Measurements from ENCODE around the gene ABCC8. TPM values are rescaled to one million over a fixed set of nuclear protein-coding genes. Genes with fewer than 3 reads are reported as not detected.

Gene ABCC8
- total and polyA plus RNA-seq, 2 experiments from 2014 or later: 2.2 TPM; not detected in 1

DNA sequence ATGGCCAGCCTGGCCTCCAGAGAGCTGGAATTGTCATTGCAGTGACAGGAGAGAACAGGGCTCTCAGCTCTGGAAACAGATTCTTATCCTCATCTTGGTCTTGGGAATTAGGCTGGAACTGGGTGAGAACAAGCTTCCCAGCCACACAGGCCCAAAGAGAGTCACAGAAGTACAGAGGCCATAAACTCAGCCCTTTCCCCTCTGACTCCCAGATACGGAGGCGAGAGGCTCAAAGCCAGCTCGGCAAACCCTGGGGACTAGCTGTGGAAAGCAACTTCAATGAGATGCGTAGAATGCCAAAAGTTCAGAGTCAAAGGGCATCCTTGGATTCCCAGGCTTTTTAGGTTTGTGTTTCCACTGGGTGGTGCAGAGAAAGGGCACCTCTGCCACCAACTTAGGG, 14.3 kb upstream of the ABCC8 start:
- DNase-seq (ENCODE audit: low spot score): no peak
- Histone ChIP-seq H3K4me3 (no peak overlapping the region), H3K4me1 (ENCODE audit: insufficient read depth) (peaks cover 6% of the 10 kb centered on the region), H3K79me2 (no peaks in the 10 kb centered on the region), H3K9me2 (replicated peaks; ENCODE audit: insufficient read depth) (no peaks in the 10 kb centered on the region), H3K9me3 (ENCODE audit: low read depth) (no peaks in the 10 kb centered on the region), H4K20me1 (ENCODE audit: insufficient read depth, poor library complexity, severe bottlenecking) (no peaks in the 10 kb centered on the region), H3K27ac (no peak overlapping the region), H3K27me3 (no peaks in the 10 kb centered on the region), H3K4me2 (no peak overlapping the region), H2AFZ (no peak overlapping the region), H3K36me3 (replicated peaks; ENCODE audit: insufficient read depth, low read depth) (no peaks in the 10 kb centered on the region)
- 87% methylated on average over 4 of the region's 4 CpGs for WGBS (ENCODE audit: low lambda C conversion rate, missing lambda C conversion rate)
- TF ChIP-seq, protein P1, sequence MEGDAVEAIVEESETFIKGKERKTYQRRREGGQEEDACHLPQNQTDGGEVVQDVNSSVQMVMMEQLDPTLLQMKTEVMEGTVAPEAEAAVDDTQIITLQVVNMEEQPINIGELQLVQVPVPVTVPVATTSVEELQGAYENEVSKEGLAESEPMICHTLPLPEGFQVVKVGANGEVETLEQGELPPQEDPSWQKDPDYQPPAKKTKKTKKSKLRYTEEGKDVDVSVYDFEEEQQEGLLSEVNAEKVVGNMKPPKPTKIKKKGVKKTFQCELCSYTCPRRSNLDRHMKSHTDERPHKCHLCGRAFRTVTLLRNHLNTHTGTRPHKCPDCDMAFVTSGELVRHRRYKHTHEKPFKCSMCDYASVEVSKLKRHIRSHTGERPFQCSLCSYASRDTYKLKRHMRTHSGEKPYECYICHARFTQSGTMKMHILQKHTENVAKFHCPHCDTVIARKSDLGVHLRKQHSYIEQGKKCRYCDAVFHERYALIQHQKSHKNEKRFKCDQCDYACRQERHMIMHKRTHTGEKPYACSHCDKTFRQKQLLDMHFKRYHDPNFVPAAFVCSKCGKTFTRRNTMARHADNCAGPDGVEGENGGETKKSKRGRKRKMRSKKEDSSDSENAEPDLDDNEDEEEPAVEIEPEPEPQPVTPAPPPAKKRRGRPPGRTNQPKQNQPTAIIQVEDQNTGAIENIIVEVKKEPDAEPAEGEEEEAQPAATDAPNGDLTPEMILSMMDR (IDR thresholded peaks at IDR 0.05; ENCODE audit: poor library complexity): no peak
- no peak for TF ChIP-seq EZH2phosphoT487 (IDR thresholded peaks at IDR 0.05; ENCODE audit: low read depth, severe bottlenecking, unreplicated experiment)
- TF ChIP-seq EZH2 (IDR thresholded peaks at IDR 0.05; ENCODE audit: borderline replicate concordance): no peak

DNA sequence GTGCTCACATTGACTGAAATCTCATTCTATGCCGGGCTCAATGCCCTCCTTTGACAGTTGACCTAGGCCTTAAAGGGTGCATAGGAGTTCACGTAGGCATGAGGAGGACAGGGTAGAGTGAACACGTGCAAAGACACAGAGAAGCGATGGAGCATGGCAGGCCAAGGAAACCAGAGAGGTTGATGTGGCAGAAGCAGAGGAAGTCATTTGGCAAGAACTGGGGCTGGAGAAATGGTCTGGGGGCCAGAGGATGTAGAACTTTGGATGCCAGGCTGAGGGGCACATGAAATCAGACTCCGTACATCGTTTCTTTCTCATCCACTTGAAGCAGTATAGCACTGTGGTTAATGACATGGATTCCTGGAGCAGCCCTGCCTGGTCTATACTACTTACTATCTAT, 13.6 kb upstream of the ABCC8 start:
- Histone ChIP-seq H3K79me2 (no peaks in the 10 kb centered on the region), H3K4me1 (ENCODE audit: insufficient read depth) (peaks cover 6% of the 10 kb centered on the region), H3K27me3 (no peaks in the 10 kb centered on the region), H3K4me3 (no peak overlapping the region), H3K27ac (no peak overlapping the region), H4K20me1 (ENCODE audit: insufficient read depth, poor library complexity, severe bottlenecking) (no peaks in the 10 kb centered on the region), H3K4me2 (no peak overlapping the region), H2AFZ (no peak overlapping the region), H3K36me3 (replicated peaks; ENCODE audit: insufficient read depth, low read depth) (no peaks in the 10 kb centered on the region), H3K9me2 (replicated peaks; ENCODE audit: insufficient read depth) (no peaks in the 10 kb centered on the region), H3K9me3 (ENCODE audit: low read depth) (no peaks in the 10 kb centered on the region)
- no peak for DNase-seq (ENCODE audit: low spot score)
- WGBS (ENCODE audit: low lambda C conversion rate, missing lambda C conversion rate): 91% methylated on average over 6 of the region's 6 CpGs
- TF ChIP-seq EZH2 (IDR thresholded peaks at IDR 0.05; ENCODE audit: borderline replicate concordance) (no peak), EZH2phosphoT487 (IDR thresholded peaks at IDR 0.05; ENCODE audit: low read depth, severe bottlenecking, unreplicated experiment) (no peak)
- TF ChIP-seq, protein P1 (IDR thresholded peaks at IDR 0.05; ENCODE audit: poor library complexity): no peak

DNA sequence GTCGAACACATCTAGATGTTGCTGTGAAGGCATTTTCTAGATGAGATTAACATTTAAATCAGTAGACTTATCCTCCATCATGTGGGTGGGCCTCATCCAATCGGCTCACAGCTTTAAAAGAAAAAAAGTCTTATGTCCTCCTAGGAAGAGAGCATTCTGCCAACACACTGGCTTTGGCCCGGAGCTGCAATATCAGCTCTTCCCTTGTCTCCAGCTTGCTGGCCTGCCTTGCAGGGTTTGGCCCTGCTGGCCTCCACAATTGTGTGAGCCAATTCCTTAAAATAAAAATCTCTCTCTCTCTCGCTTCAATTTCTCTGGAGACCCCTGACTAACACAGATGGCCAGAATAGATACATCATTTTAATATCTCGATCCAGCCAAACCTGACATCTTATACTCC, 13.1 kb upstream of the ABCC8 start:
- H4K20me1 ChIP-seq (ENCODE audit: insufficient read depth, poor library complexity, severe bottlenecking): no peaks in the 10 kb centered on the region
- no peaks in the 10 kb centered on the region for H3K9me3 ChIP-seq (ENCODE audit: low read depth)
- WGBS (ENCODE audit: low lambda C conversion rate, missing lambda C conversion rate): 83% methylated on average over 5 of the region's 5 CpGs
- no peak overlapping the region for H2AFZ ChIP-seq
- H3K4me2 ChIP-seq: no peak overlapping the region
- H3K27ac ChIP-seq: no peak overlapping the region
- no peaks in the 10 kb centered on the region for H3K27me3 ChIP-seq
- no peaks in the 10 kb centered on the region for H3K9me2 ChIP-seq (replicated peaks; ENCODE audit: insufficient read depth)
- no peak for TF ChIP-seq EZH2 (IDR thresholded peaks at IDR 0.05; ENCODE audit: borderline replicate concordance)
- TF ChIP-seq, protein P1 (IDR thresholded peaks at IDR 0.05; ENCODE audit: poor library complexity): no peak
- TF ChIP-seq EZH2phosphoT487 (IDR thresholded peaks at IDR 0.05; ENCODE audit: low read depth, severe bottlenecking, unreplicated experiment): no peak
- H3K36me3 ChIP-seq (replicated peaks; ENCODE audit: insufficient read depth, low read depth): no peaks in the 10 kb centered on the region
- no peak overlapping the region for H3K4me3 ChIP-seq
- no peaks in the 10 kb centered on the region for H3K79me2 ChIP-seq
- H3K4me1 ChIP-seq (ENCODE audit: insufficient read depth): peaks cover 6% of the 10 kb centered on the region
- no peak for DNase-seq (ENCODE audit: low spot score)

DNA sequence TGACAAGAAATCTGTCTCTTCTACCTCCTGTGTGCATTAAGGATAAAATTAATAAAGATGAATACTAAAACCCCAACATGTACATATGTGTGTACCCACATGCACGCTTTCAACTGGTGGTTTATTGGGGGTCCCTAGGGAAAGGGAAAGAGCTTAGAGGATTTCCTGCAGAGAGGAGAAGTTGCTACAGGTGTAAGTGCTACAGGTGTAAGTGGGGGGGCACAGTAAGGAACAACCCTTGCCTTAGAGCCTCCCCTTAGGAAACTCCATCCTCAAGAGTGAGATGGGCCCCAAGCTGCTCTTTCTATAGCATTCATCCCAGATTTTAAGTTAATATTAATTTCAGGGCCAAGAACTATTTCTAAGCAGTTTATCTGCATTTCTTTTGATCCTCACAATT, 11.9 kb upstream of the ABCC8 start:
- H3K27me3 ChIP-seq: no peaks in the 10 kb centered on the region
- no peak for TF ChIP-seq EZH2 (IDR thresholded peaks at IDR 0.05; ENCODE audit: borderline replicate concordance)
- TF ChIP-seq EZH2phosphoT487 (IDR thresholded peaks at IDR 0.05; ENCODE audit: low read depth, severe bottlenecking, unreplicated experiment): no peak
- TF ChIP-seq, protein P1 (IDR thresholded peaks at IDR 0.05; ENCODE audit: poor library complexity): no peak
- H3K9me2 ChIP-seq (replicated peaks; ENCODE audit: insufficient read depth): no peaks in the 10 kb centered on the region
- H3K9me3 ChIP-seq (ENCODE audit: low read depth): no peaks in the 10 kb centered on the region
- H3K79me2 ChIP-seq: no peaks in the 10 kb centered on the region
- no peaks in the 10 kb centered on the region for H3K36me3 ChIP-seq (replicated peaks; ENCODE audit: insufficient read depth, low read depth)
- H2AFZ ChIP-seq: no peak overlapping the region
- no peak overlapping the region for H3K4me2 ChIP-seq
- H3K4me1 ChIP-seq (ENCODE audit: insufficient read depth): peaks cover 6% of the 10 kb centered on the region
- H4K20me1 ChIP-seq (ENCODE audit: insufficient read depth, poor library complexity, severe bottlenecking): no peaks in the 10 kb centered on the region
- H3K27ac ChIP-seq: no peak overlapping the region
- 87% methylated on average over 1 of the region's 1 CpG for WGBS (ENCODE audit: low lambda C conversion rate, missing lambda C conversion rate)
- DNase-seq (ENCODE audit: low spot score): no peak
- H3K4me3 ChIP-seq: no peak overlapping the region

Measured in hepatocyte (in vitro differentiated cells).